ENCODE data around the gene SLIT3. TPM values are rescaled to one million over a fixed set of nuclear protein-coding genes. Genes with fewer than 3 reads are reported as not detected.
"Not testable (repeated sequence)": the region's sequence is repeated elsewhere in the genome, so short reads cannot be mapped to it uniquely, and the experiment has no call there.

Gene SLIT3
- total RNA-seq, 2 experiments from 2014 or later: 5.4 to 7.3 TPM

GRCh38 chr5:168637793-168638192, 663.1 kb downstream of the SLIT3 start:
- no peak overlapping the region for H3K27ac Mint-ChIP-seq

GRCh38 chr5:168637281-168637680, 663.7 kb downstream of the SLIT3 start:
- DNase-seq (no peak), ATAC-seq (no peak)
- POLR2A ChIA-PET: no interaction called here
- no peak overlapping the region for H3K27ac Mint-ChIP-seq
- peaks cover 5% of the 10 kb centered on the region for H3K27me3 Mint-ChIP-seq
- intact Hi-C loops (cut with DNase I, micrococcal nuclease): no loop called here
- CTCF ChIA-PET: interaction anchor here (0.9 kb wide), 1 partner anchor 11 kb away, joined by 4 read pairs; no protein-coding TSS in a partner anchor
- H3K36me3 Mint-ChIP-seq (ENCODE audit: low read depth): no peaks in the 10 kb centered on the region
- H3K9me3 Mint-ChIP-seq (ENCODE audit: low read depth): no peaks in the 10 kb centered on the region
- no peak overlapping the region for H3K4me3 Mint-ChIP-seq
- H3K4me1 Mint-ChIP-seq: no peaks in the 10 kb centered on the region

More at GRCh38 chr5:168637793-168638192, 663.1 kb downstream of the SLIT3 start:
- Mint-ChIP-seq H3K4me3 (no peak overlapping the region), H3K36me3 (ENCODE audit: low read depth) (no peaks in the 10 kb centered on the region), H3K4me1 (no peaks in the 10 kb centered on the region), H3K27me3 (peaks cover 4% of the 10 kb centered on the region), H3K9me3 (ENCODE audit: low read depth) (no peaks in the 10 kb centered on the region)
- ChIA-PET POLR2A (no interaction called here), CTCF (no interaction called here)
- no peak for DNase-seq
- ATAC-seq: no peak
- intact Hi-C loops (cut with DNase I, micrococcal nuclease): no loop called here

GRCh38 chr5:168630958-168631357, 670.0 kb downstream of the SLIT3 start:
- H3K27ac Mint-ChIP-seq; H3K4me3 Mint-ChIP-seq; H3K36me3 Mint-ChIP-seq (ENCODE audit: low read depth); DNase-seq; POLR2A ChIA-PET; H3K4me1 Mint-ChIP-seq; ATAC-seq; intact Hi-C loops (cut with DNase I, micrococcal nuclease); H3K9me3 Mint-ChIP-seq (ENCODE audit: low read depth): not testable (repeated sequence)
- CTCF ChIA-PET: interaction anchor here (0.6 to 0.7 kb wide), 2 partner anchors 127 to 251 kb away, joined by 3 read pairs; no protein-coding TSS in a partner anchor
- H3K27me3 Mint-ChIP-seq: peaks cover 30% of the 10 kb centered on the region

- ATAC-seq (no peak), DNase-seq (no peak)
- Mint-ChIP-seq H3K36me3 (ENCODE audit: low read depth) (no peaks in the 10 kb centered on the region), H3K27me3 (peaks cover 21% of the 10 kb centered on the region), H3K9me3 (ENCODE audit: low read depth) (no peaks in the 10 kb centered on the region), H3K4me3 (no peak overlapping the region), H3K27ac (no peak overlapping the region), H3K4me1 (no peaks in the 10 kb centered on the region)
- ChIA-PET POLR2A (no interaction called here), CTCF (no interaction called here)
- intact Hi-C loops (cut with DNase I, micrococcal nuclease): no loop called here
Observed at GRCh38 chr5:168624850-168625364, 676.0 kb downstream of the SLIT3 start.

- POLR2A ChIA-PET: no interaction called here
- intact Hi-C loops (cut with DNase I, micrococcal nuclease): no loop called here
- Mint-ChIP-seq H3K36me3 (ENCODE audit: low read depth) (no peaks in the 10 kb centered on the region), H3K27ac (no peak overlapping the region), H3K4me1 (no peaks in the 10 kb centered on the region), H3K9me3 (ENCODE audit: low read depth) (no peaks in the 10 kb centered on the region), H3K4me3 (no peak overlapping the region), H3K27me3 (peaks cover 4% of the 10 kb centered on the region)
- CTCF ChIA-PET: interaction anchor here (1.1 kb wide), 2 partner anchors 10 to 96 kb away, joined by 3 to 6 read pairs; no protein-coding TSS in a partner anchor
- DNase-seq (no peak), ATAC-seq (no peak)
Observed at GRCh38 chr5:168620807-168621206, 680.1 kb downstream of the SLIT3 start.

- Mint-ChIP-seq H3K4me3 (no peak overlapping the region), H3K27ac (no peak overlapping the region), H3K36me3 (ENCODE audit: low read depth) (no peaks in the 10 kb centered on the region), H3K9me3 (ENCODE audit: low read depth) (no peaks in the 10 kb centered on the region), H3K27me3 (no peaks in the 10 kb centered on the region), H3K4me1 (peaks cover 15% of the 10 kb centered on the region)
- ChIA-PET POLR2A (no interaction called here), CTCF (no interaction called here)
- ATAC-seq: no peak
- intact Hi-C loops (cut with DNase I, micrococcal nuclease): no loop called here
- no peak for DNase-seq
Observed at GRCh38 chr5:168614661-168615060, 686.3 kb downstream of the SLIT3 start.

GRCh38 chr5:168613996-168614395, 686.9 kb downstream of the SLIT3 start:
- Mint-ChIP-seq H3K9me3 (ENCODE audit: low read depth) (no peaks in the 10 kb centered on the region), H3K4me3 (no peak overlapping the region), H3K27me3 (no peaks in the 10 kb centered on the region), H3K36me3 (ENCODE audit: low read depth) (no peaks in the 10 kb centered on the region), H3K4me1 (peaks cover 15% of the 10 kb centered on the region), H3K27ac (no peak overlapping the region)
- intact Hi-C loops (cut with DNase I, micrococcal nuclease): no loop called here
- no peak for DNase-seq
- no peak for ATAC-seq
- ChIA-PET POLR2A (no interaction called here), CTCF (interaction anchor here (1.0 kb wide), 1 partner anchor 8 kb away, joined by 3 read pairs; no protein-coding TSS in a partner anchor)

- intact Hi-C loops (cut with DNase I, micrococcal nuclease): no loop called here
- H3K27ac Mint-ChIP-seq: peak overlapping the region; percentile 73
- CTCF ChIA-PET: interaction anchor here (1.0 kb wide), 1 partner anchor 9 kb away, joined by 3 read pairs; no protein-coding TSS in a partner anchor
Observed at GRCh38 chr5:168613396-168613795, 687.5 kb downstream of the SLIT3 start.

GRCh38 chr5:168612996-168613395, 687.9 kb downstream of the SLIT3 start:
- no peak for DNase-seq
- peak overlapping the region; percentile 73 for H3K27ac Mint-ChIP-seq
- H3K9me3 Mint-ChIP-seq (ENCODE audit: low read depth): no peaks in the 10 kb centered on the region
- CTCF ChIA-PET: interaction anchor here (1.0 kb wide), 1 partner anchor 9 kb away, joined by 3 read pairs; no protein-coding TSS in a partner anchor
- peaks cover 24% of the 10 kb centered on the region for H3K4me1 Mint-ChIP-seq
- no peak overlapping the region for H3K4me3 Mint-ChIP-seq
- peak; percentile 89 for ATAC-seq
- H3K36me3 Mint-ChIP-seq (ENCODE audit: low read depth): no peaks in the 10 kb centered on the region
- no peaks in the 10 kb centered on the region for H3K27me3 Mint-ChIP-seq
- POLR2A ChIA-PET: interaction anchor here (0.6 kb wide), 1 partner anchor 128 kb away, joined by 4 read pairs; no protein-coding TSS in a partner anchor
- intact Hi-C loops (cut with DNase I, micrococcal nuclease): no loop called here

More at GRCh38 chr5:168613396-168613795, 687.5 kb downstream of the SLIT3 start:
- POLR2A ChIA-PET: no interaction called here
- Mint-ChIP-seq H3K27me3 (no peaks in the 10 kb centered on the region), H3K4me3 (no peak overlapping the region), H3K36me3 (ENCODE audit: low read depth) (no peaks in the 10 kb centered on the region), H3K4me1 (peaks cover 20% of the 10 kb centered on the region), H3K9me3 (ENCODE audit: low read depth) (no peaks in the 10 kb centered on the region)
- no peak for ATAC-seq
- DNase-seq: no peak

- ATAC-seq (no peak), DNase-seq (no peak)
- no peaks in the 10 kb centered on the region for H3K9me3 Mint-ChIP-seq (ENCODE audit: low read depth)
- H3K4me1 Mint-ChIP-seq: peaks cover 29% of the 10 kb centered on the region
- H3K27me3 Mint-ChIP-seq: no peaks in the 10 kb centered on the region
- CTCF ChIA-PET: no interaction called here
- no peak overlapping the region for H3K4me3 Mint-ChIP-seq
- H3K27ac Mint-ChIP-seq: no peak overlapping the region
- H3K36me3 Mint-ChIP-seq (ENCODE audit: low read depth): no peaks in the 10 kb centered on the region
- intact Hi-C loops (cut with DNase I, micrococcal nuclease): no loop called here
- POLR2A ChIA-PET: no interaction called here
Observed at GRCh38 chr5:168612123-168612522, 688.8 kb downstream of the SLIT3 start.

All from activated CD4-positive, alpha-beta T cell treated with anti-CD3 and anti-CD28 coated beads for 36 hours (primary cell).